ENCODE measurements around the gene SESN1.
"Not testable (repeated sequence)": the region's sequence is repeated elsewhere in the genome, so short reads cannot be mapped to it uniquely, and the experiment has no call there.

The SESN1 gene

DNA sequence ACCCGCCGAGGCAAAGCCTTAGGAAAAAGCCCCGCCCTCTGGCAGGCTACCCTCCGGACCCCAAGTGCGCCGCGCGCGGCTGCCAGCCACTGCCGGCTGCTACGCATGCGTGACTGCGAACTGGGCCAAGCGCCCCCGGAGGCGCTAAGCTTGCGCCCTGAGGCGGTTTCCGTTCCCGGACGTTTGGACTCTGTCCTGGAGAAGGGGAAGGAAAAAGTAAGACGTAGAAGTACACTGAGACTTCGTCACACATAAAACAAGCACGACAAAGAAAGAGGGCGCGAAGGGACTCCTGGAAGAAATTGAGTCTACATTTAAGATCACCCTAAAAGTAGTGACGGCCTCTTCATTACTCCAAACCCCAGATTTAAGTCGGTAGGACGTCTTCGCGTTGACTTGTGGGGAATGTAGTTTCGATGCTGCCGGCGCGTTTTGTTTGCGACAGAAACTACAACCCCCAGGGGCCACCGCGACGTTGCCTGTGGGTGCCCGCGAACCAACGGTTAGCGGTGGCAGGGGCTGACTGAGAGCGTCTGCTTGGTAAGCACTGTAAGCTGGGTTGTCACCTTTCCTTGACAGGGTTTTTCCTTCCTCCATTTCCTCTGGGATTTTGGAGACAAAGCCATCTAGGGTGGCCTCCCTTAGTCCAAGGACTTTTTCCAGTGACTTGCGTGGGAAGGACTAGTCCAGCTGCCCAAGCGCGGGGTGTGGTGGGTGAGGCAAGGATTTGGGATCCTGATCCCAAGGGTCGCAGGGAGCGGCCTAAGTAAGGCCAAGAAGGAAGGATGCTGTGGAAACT lies 589 bp upstream of the SESN1 start, which contains the start of gene CEP57L1:
Gene CEP57L1 (plus strand): TSS at position 472 of the 799 bp plus-strand sequence. CDS start 49,715 bp downstream, outside the sequence.
- peak; percentile 67 to 99 (median 95) for DNase-seq

DNA sequence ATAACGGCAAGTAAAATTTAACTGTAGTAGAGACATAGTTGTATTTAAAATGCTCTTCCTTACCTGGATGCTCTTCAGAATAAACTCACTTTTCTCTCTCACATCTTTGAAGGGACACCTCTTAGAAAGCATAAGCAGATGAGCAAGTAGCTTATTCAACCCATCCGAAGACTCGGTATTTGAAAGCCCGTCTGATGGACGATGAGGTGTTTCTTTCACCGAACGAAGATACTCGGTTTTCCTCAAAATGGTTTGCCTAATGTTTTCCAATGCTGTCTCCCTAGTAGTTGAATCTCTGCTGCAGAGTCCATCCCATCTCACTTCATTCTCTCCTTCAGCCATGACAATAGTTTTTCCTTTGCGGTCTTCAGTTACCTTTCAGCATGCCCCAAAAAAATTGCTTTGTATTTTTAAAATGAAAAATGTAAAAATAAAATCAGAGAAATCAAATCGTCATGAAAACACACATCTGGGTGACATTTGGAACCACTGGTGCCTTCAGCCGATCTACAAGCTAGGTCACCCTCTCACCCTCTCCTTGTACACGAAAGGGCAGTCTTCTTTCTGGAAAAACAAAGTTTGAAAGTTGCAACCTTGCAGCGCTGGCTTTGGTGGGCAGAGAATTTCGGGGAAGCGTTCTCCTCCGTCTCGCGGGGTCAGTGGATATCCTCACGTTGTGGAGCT lies 772 bp downstream of the SESN1 start:
- peak in 1 of 51 donors; percentile 70 for DNase-seq

DNA sequence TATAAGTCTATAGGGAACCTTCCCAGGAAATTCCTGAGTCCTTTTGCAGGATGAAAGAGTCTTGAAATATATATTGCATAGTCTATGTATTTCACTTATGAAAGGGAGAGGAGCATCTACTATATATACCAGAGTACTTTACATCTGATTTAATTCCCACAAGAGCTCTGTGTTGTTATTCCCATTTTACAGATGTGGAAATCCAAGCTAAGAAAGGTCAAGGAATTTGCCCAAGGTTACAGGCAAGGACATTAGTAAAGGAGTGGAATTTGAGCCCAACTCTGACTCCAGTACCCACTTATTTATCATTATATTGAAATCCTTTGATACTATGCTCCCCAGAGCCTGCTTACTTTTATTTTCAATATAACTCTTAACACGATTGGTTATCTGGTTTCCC lies 2.6 kb downstream of the SESN1 start:
- no peak for DNase-seq

DNA sequence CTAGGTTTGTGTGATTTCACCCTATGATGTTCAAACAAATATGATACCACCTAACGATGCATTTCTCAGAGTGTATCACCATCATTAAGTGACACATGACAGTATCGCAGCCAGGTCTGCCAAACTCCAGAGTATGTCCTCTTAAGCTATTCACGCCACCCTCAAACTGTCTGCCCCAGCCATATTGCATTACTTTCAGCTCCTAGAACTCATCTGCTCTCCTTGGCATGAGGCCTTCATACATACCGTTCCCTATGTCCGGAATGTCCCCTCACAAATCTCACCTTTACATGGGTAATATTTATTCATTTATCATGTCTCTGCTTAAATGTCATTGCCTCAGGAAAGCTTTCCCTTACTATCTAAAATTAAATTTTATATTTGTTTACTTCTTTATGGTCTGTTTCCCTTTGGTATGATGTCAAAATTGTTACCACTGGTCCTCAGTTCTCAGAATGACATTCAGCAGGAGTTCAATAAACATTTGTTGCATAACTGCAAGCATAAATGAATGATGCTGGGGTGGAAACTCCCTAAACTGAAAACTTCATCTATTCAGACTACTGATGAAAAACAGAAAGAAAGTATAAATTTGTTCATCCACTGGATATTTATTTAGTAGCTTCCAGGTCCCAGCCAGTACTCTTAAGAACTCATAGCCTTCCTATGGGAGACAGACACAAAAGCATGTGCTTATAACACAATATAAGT lies 3.2 kb downstream of the SESN1 start:
- DNase-seq, result no peak

DNA sequence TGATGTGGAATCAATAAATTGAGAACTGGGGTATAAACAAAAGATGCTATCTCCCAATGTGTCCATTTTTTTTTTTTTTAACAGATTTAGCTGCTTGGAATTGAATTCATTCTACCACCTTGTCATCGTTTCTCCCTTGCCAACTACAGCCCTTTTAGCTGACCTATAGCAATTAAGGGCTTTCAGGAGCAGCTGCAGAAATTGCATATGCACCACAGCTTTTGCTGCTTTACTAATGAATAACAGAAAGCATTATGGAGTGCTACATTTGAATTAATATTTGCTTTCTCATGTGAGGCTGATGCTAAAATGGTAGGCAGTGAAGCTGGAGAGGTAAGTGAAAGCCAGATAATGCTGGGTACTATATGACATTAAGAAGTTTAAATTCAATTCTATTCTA lies 5.7 kb downstream of the SESN1 start:
- DNase-seq, result no peak

DNA sequence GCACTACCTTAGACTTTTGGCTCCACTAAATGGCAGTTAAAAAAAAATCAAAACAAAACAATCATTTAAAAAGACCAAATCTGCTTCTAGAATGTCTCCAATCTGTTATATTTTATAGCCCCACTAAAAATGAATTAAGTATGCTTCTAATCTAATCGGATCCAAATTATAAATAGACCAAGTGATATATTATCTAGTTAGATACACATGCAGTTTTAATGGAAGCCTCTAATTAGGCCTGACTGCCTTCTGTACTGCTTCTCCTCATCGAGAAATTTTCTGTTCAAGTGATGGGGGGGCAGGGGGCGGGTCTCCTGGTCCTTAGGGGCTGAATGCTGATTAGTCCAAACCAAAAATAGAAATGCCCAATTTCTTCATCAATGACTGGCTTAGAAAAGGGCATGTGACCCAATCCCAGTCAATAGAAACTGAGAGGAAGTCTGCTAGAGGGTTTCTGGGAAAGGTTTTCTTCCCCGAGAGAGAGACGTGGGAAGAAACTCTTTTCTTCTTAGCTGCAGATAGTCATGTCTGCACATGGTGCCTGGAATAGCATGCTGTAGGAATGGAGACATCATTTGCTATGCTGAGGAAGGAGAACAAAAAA lies 6.9 kb downstream of the SESN1 start:
- DNase-seq, result peak in 1 of 51 donors; percentile 22

DNA sequence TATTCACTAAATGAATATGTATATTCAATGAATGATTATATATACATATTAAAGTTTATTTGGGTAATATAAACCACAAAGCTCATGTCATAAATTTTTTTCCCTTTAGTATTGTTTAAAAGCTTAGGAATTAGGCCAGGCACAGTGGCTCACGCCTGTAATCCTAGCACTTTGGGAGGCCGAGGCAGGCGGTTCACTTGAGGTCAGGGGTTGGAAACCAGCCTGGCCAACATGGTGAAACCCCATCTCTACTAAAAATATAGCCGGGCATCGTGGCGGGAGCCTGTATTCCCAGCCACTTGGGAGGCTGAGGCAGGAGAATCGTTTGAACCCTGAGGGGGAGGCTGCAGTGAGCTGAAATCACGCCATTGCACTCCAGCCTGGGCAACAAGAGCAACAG lies 10.5 kb downstream of the SESN1 start:
- DNase-seq, result not testable (repeated sequence)

DNA sequence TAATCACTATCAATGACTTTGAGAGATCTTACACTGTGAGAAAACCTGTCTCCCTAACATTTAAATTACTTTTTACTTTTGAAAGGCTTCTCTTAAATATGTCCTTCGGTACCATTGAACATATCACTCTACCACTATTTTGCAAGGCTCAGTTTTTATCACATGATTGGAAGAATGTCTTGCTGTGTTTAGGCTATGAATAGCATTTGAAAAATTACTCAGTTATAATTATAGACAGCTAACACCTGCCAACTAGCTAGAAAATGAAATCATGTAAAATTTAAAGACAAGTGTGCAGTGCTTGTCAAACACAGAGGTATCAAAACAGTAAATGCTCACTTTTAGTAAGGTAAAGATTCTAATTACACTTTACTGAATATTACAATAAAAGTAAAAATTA lies 11.0 kb downstream of the SESN1 start:
- DNase-seq, result no peak

DNA sequence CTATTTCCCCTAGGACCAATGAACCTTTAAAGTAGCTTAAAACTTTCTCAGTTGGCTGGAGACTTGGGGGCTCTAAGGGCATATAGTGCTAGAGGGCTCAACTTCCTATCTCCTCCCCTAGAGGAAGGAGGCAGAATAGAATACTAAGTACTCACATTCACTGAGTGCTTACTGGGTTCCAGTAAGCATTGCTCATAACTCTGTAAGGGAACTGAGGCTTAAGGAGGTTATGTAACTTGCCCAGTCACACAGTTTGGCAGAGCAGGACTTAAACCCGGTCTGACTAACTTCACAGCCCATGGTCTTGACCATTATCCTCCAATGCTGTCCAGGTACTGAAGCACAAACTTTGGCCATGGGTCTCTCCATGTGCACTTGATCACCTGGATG lies 12.5 kb downstream of the SESN1 start:
- DNase-seq, result no peak

DNA sequence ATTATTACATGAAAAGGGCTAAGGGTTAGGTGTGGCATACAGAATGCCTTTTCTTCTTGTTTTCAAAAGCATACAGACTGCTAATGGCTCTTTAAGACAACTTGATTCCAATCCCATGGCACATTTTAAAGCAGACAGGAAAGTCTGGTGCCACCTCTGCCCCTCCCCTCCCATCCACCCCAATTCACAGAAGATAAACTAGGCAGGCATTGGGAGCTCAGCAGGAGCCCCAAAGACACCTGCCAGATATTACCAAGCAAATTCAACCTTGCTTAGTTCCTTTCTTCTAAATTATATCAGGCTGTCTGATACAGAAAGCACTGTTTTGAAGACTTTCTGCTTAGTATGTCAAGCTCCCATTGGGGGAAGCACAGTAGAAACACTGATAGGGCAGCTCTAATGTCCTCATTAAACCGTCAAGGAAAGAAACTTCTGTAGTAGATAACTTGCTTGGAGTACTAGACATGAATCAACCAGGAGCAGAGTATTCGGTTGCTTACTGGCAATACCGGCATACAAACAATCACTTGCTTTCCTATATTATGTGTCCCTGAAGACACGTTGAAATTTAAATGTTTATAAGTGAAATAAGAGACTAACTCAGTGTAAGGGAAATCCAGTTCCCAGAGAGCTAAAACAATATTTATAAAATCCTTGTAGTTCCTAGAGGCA lies 13.0 kb downstream of the SESN1 start:
- DNase-seq, result no peak

DNA sequence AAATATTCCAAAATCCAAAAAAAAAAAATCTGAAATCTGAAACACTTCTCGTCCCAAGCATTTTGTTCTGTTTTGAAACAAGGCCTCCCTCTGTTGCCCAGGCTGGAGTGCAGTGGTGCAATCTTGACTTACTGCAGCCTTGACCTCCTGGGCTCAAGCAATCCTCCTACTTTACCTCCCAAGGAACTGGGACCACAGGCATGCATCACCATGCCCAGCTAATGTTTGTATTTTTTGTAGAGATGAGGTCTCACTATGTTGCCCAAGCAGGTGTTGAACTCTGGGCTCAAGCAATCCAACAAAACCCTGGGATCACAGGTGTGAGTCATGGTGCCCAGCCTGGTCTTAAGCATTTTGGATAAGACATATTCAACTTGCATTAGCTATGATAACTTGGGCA lies 13.6 kb downstream of the SESN1 start:
- no peak for DNase-seq

DNA sequence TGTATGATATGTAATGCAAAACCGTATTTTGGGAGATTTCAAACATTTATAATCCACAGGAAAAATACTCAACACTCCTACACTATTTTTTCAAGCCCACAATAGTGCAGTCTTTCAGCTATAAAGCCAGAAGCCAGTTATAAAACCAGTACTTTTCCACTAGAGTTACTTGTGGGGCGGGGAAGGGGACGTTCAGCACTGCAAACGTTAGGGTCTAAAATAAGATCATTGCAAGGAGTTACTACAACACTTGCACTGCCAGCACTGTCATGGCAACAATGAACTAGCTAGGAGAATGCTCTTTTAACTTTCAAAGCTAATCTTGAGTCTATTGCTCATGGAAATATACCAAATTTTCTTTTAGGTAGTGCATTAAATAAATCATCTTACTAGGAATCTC lies 14.7 kb downstream of the SESN1 start:
- DNase-seq, result peak in 12 of 51 donors; percentile 1 to 50 (median 30)

DNA sequence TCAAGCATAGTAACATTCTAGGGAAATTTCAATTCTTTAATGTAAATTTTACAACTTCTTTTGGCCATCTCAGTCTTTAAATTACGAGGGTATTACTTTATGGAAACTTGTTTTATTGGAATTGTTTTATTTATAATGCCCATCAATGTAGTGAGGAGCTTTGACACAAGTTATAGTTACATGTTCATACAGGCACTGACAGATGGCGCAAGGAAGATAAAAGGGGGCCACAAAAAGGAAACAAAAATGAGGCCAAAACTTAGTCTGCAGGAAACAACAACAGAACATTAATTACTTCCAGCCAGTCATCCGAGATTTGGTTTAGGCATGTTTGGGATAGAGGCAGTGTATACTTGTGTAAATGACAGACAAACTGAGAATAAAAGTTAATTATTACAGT lies 18.3 kb downstream of the SESN1 start:
- no peak for DNase-seq

DNA sequence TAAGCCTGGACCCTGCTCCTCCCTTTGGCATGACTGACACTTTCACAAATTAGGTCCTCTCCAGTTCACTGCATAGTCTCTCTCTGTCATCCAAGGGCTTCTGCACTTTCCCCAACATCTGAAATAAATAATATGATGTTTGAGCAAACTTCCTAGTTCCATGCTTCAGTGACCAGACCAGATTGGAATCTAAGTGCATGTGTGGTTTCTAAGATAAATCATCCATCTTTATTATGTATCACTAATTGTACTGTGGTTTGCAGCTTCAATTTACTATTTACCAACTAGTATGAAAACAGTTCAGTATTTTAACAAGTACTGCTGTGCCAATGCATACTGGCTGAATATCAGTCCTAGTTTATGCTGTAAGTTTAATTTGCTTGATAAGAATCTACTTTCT lies 18.7 kb downstream of the SESN1 start:
- no peak for DNase-seq

DNA sequence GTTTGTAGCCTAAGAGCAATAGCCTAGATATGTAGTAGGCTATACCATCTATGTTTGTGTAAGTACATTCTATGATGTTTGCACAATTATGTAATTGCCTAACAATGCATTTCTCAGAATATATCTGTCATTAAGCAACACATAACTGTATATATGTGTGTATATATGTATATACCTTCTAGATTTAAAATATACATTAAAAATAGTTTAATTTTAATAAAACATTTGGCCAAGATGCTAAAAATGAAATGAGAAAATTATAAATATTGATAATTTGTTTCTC lies 20.6 kb downstream of the SESN1 start:
- no peak for DNase-seq

DNA sequence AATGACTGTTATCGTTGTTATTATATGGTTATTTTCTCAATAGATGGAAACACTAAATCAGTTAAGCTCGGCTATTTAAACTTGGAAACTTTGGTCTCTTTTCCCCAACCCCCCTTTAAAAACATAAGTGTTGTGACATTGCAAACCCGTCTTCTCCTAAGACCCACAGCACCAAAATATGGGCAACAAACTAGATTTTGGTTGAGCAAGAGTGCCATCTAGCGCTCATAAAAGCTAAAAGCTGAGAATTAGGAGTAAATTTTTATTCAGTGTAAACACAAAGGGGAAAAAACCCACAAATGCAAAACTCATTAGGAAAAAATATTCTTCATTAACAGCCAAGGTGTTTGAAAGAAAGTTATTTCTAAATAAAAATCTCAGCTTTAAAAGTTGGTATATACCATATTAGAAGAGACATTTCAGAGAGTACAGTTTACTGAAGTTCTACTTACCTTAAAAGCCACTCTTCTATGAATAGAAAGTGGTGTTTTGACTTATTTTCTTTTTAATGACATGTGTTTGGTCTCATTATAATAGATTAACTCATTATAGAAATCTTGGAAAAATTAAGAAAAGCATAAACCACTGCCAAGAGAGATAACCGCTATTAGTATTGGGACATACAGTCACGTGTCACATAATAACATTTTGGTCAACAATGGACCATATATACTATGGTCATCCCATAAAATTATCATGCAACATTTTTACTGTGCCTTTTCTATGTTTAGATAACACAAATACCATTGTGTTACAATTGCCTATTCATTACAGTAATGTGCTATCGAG lies 21.1 kb downstream of the SESN1 start:
- peak in 12 of 51 donors; percentile 2 to 77 (median 14) for DNase-seq

DNA sequence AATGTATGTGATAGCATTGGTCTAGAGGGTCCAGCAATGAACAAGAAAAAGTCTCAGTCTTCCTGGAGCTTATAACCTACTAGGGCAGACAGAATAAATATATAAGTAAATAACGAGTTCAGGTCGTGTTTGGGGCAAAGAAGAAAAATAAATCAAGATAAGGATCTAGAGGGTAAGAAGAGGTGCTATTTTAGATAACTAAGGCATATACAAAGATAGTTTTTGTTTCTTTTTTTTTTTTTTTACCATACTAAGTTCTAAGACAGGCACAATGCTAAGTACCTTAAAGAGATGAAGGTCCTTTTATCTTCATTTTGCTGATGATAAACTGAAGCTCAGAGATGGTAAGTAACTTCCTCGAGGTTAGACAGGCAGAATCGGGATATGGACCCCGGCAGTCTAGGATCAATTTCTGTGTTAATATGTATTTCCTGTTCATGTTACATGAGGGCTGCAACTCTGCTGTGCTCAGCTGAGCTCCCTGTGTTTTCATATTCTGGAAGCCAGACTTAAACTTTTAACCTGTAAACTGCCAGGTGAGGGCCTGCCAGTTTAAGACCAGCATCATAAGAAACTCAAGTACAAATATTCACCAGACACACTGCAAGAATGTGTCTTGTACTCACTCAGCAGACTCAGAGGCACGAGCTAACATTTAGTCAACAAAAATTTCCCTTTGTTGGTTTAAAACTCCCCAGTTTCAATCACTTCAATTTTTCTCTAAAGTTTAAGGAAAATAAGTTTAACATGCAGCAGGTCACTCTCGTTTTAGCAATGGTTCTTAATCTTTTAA lies 23.3 kb downstream of the SESN1 start:
- DNase-seq, result no peak

DNA sequence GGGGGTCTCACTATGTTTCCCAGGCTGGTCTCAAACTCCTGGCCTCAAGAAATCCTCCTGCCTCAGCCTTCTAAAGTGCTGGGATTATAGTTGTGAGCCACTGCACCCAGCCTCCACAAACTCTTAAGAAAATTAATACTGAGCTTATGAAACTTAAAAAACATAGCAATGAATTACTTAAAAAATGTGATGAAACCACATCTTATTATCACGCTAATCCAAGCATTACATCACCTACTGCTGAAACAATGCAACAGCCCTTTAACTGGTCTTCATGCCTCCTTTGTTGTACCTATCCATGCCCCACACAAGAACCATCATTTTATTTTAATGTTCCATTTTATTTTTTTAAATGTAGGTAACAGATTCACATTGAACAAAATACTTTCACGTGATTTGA lies 24.9 kb downstream of the SESN1 start:
- DNase-seq, result no peak

DNA sequence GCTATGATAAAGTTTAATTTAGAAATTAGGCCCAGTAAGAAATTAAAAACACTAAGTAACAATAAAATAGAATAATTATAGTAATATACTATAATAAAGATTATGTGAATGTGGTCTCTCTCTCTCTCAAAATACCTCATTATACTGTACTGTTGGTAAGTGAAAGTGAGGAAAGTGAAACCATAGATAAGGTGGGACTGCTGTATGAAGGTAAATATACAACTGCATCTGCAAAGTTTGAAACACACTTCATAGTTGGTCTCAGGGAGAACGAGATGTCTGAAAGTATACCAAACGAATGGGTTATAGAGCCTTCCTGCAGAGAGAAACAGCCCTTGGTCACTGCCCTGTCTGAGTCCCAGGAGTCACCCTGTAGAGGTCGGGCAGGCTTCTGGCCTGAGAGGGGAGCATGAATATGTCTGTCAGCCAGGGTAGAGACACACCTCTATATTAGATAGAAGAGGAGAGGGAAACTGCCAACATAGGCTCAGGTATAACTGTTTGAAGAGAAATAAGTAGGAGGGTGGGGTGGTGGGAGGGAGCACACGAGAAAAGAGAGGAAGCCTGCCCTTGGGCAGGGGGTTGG lies 31.8 kb downstream of the SESN1 start:
- DNase-seq, result no peak

DNA sequence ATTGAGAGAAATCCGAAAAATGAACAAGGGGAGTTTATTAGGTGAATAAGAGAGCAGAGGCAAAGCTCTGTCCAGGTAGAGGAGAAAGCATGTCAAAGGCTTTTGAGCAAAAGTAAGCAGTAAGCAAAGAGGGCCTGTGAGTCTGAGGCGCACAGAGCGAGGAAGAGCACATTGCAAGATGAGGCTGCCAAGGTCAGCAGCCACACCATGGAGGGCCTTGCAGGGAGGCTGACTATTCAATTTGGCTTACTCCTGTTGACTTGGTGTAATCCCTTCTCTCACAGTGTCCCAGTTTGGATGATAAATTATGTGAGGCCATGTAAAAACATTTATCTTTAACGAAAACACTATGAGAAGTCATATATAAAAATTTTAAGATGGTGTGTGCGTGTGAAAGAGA lies 32.4 kb downstream of the SESN1 start:
- DNase-seq, result no peak
